Sigmoid colon (tissue), 4 donors: ENCODE data around the gene CENPM.

Experiments
- CTCF ChIP-seq, 4 experiments: fragments of 450-650 bp in 3 of 4; fragments of 200-600 bp in 1 of 4; IDR thresholded peaks; one replicate each; pipeline ENCODE4 v1.5.1; 2016 to 2019; ENCODE audit warnings: antibody characterized with exemption in 4 of 4, mild to moderate bottlenecking in 3 of 4, moderate library complexity in 2 of 4
- POLR2A ChIP-seq, 2 donors: fragments of 450-650 bp; IDR thresholded peaks; one replicate each; pipeline ENCODE4 v1.6.1; 2016; ENCODE audit warnings: antibody characterized with exemption in 2 of 2, mild to moderate bottlenecking in 2 of 2, moderate library complexity in 2 of 2
- POLR2AphosphoS5 ChIP-seq, 4 donors: sonication (generic); formaldehyde crosslinking; IDR thresholded peaks; one replicate each; pipeline ENCODE4 v1.6.1; 2017; ENCODE audit warnings: antibody characterized with exemption in 4 of 4

GRCh38 chr22:41906822-41907221, 40.1 kb downstream of the CENPM start:
- TF ChIP-seq CTCF (IDR thresholded peaks at IDR 0.05): no peak
- TF ChIP-seq POLR2A (IDR thresholded peaks at IDR 0.05): no peak
- no peak for TF ChIP-seq POLR2AphosphoS5 (IDR thresholded peaks at IDR 0.05)
